ENCODE data around the gene SPAST.
"Not testable (repeated sequence)": the region's sequence is repeated elsewhere in the genome, so short reads cannot be mapped to it uniquely, and the experiment has no call there.

The SPAST gene

DNA sequence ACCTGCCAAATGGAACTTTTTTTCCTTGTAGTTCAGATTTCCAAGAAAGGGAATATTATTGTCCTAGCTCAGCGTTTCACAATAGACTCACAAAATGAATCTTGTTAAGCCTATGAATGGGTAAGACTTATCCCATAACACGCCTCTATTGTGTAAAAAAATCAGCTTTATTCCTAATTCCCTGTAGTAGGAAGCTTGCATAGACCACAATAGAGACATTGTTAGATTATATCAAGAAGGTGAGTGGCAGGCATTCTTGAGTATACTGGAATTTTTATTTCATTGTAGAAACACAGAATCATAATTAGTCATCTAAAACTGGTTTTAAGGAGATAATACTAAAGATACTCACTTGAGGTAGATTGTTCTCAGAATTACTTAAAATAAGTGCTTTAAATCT is 55.8 kb downstream of the SPAST start:
- no peak for FAIRE-seq
- TF ChIP-seq SPI1 (IDR thresholded peaks at IDR 0.05; ENCODE audit: low read depth, low read length) (no peak), POLR2AphosphoS5 (IDR thresholded peaks at IDR 0.05; ENCODE audit: low read depth, low read length) (no peak), PAX5 (IDR thresholded peaks at IDR 0.05; ENCODE audit: insufficient read depth, low read length, severe bottlenecking) (no peak), POU2F2 (IDR thresholded peaks at IDR 0.05; ENCODE audit: low read depth, low read length) (no peak), TAF1 (IDR thresholded peaks at IDR 0.05; ENCODE audit: low read depth, low read length) (no peak), POLR2A (IDR thresholded peaks at IDR 0.05; ENCODE audit: low read depth, low read length) (no peak)

DNA sequence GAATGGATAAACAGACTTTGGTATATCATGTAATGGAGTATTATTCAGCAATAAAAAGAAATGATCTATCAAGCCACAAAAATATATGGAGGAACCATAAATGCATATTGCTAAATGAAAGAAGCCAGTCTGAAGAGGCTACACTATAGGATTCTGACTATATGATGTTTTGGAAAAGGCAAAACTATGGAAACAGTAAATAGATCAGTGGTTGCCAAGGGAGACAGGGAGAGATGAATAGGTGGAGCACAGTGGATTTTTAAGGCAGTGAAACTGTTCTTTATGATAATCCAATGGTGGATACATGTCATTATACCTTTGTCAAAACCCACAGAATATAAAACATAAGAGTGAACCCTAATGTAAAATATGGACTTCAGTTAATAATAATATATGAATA is 61.3 kb downstream of the SPAST start:
- DNase-seq (ENCODE audit: insufficient read length, low spot score), result no peak
- FAIRE-seq, result no peak
- TF ChIP-seq PAX5 (IDR thresholded peaks at IDR 0.05; ENCODE audit: insufficient read depth, low read length, severe bottlenecking), result no peak
- no peak for TF ChIP-seq SPI1 (IDR thresholded peaks at IDR 0.05; ENCODE audit: low read depth, low read length)

More for the DNA sequence above, 55.8 kb downstream of the SPAST start:
- no peak for DNase-seq (ENCODE audit: insufficient read length, low spot score)

DNA sequence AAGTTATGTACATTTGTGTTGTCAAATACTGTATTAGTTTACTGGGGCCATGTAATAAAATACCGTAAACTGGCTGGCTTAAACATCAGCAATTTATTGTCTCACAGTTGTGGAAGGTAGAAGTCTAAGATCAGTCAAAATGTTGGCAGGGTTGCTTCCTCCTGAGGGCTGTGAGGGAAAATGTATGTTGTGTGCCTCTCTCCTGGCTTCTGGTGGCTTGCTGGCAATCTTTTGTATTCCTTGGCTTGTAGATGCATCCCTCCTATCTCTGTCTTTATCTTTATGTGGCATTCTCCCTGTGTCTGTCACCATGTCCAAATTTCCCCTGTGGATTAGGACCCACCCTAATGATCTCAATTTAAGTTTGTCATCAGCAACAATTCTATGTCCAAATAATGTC is 65.3 kb downstream of the SPAST start:
- no peak for TF ChIP-seq SPI1 (IDR thresholded peaks at IDR 0.05; ENCODE audit: low read depth, low read length)
- no peak for TF ChIP-seq TAF1 (IDR thresholded peaks at IDR 0.05; ENCODE audit: low read depth, low read length)
- TF ChIP-seq PAX5 (IDR thresholded peaks at IDR 0.05; ENCODE audit: insufficient read depth, low read length, severe bottlenecking), result no peak
- no peak for TF ChIP-seq POLR2AphosphoS5 (IDR thresholded peaks at IDR 0.05; ENCODE audit: low read depth, low read length)
- no peak for DNase-seq (ENCODE audit: insufficient read length, low spot score)
- FAIRE-seq, result no peak

DNA sequence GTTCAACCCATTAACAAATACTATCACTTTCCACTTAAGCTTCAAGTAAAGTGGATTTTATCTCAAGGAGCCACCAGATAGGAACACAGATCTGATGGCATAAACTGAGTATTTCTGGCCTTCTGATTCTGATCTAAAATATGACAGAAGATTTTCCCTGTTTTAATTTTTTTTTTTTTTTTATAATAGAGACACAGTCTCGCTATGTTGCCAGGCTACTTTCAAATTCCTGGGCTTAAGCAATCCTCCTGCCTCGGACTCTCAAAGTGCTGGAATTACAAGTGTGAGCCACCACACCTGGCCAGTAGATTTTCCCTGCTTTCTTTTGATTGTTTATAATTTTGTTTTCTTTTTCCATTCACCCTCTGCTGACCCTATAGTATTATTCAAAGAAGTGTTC is 65.7 kb downstream of the SPAST start:
- FAIRE-seq (no peak), DNase-seq (ENCODE audit: insufficient read length, low spot score) (no peak)
- TF ChIP-seq PAX5 (IDR thresholded peaks at IDR 0.05; ENCODE audit: insufficient read depth, low read length, severe bottlenecking), result no peak
- no peak for TF ChIP-seq POU2F2 (IDR thresholded peaks at IDR 0.05; ENCODE audit: low read depth, low read length)
- TF ChIP-seq POLR2A (IDR thresholded peaks at IDR 0.05; ENCODE audit: low read depth, low read length), result no peak
- no peak for TF ChIP-seq SPI1 (IDR thresholded peaks at IDR 0.05; ENCODE audit: low read depth, low read length)
- no peak for TF ChIP-seq TAF1 (IDR thresholded peaks at IDR 0.05; ENCODE audit: low read depth, low read length)
- no peak for TF ChIP-seq POLR2AphosphoS5 (IDR thresholded peaks at IDR 0.05; ENCODE audit: low read depth, low read length)

DNA sequence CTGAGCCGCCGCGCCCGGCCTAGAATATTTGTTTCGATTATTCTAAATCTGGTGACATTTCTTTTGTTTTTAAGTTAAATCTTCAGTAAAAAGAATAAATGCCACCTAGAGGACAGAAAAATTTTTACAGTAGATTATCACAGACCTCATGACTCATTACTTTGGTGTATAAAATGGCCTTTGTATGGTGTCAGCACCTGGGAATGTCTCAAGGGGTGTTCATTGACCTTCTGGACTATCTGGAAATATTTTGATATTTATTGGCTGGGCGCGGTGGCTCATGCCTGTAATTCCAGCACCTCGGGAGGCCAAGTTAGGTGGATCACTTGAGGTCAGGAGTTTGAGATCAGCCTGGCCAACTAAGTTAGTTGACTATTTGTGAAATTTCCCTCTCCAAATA is 72.1 kb downstream of the SPAST start:
- FAIRE-seq, result no peak
- DNase-seq (ENCODE audit: insufficient read length, low spot score), result peak; percentile 8
- TF ChIP-seq TAF1 (IDR thresholded peaks at IDR 0.05; ENCODE audit: low read depth, low read length), result no peak
- TF ChIP-seq POLR2AphosphoS5 (IDR thresholded peaks at IDR 0.05; ENCODE audit: low read depth, low read length), result no peak
- no peak for TF ChIP-seq POLR2A (IDR thresholded peaks at IDR 0.05; ENCODE audit: low read depth, low read length)
- TF ChIP-seq PAX5 (IDR thresholded peaks at IDR 0.05; ENCODE audit: insufficient read depth, low read length, severe bottlenecking), result no peak
- no peak for TF ChIP-seq SPI1 (IDR thresholded peaks at IDR 0.05; ENCODE audit: low read depth, low read length)
- TF ChIP-seq POU2F2 (IDR thresholded peaks at IDR 0.05; ENCODE audit: low read depth, low read length), result no peak

DNA sequence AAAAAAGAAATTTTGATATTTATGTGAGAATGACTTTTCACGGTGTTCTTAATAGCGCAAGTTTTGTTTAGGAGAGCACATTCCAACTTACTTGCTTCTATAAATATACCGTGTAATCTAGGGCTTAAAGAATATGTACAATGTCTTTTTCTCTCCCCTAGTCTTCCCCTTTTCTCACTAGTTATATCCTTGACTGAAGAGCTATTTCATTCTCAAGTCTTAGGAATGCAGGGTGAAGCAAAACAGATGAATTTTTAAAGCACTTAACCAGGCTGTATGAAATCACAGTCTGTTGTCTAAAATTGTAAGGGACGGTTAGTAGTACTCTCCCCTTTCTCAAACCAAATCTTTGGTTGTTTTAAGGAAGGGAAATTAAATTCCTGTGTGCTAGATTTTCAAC is 72.7 kb downstream of the SPAST start:
- TF ChIP-seq SPI1 (IDR thresholded peaks at IDR 0.05; ENCODE audit: low read depth, low read length), result no peak
- no peak for TF ChIP-seq POLR2AphosphoS5 (IDR thresholded peaks at IDR 0.05; ENCODE audit: low read depth, low read length)
- TF ChIP-seq TAF1 (IDR thresholded peaks at IDR 0.05; ENCODE audit: low read depth, low read length), result no peak
- TF ChIP-seq POU2F2 (IDR thresholded peaks at IDR 0.05; ENCODE audit: low read depth, low read length), result no peak
- TF ChIP-seq POLR2A (IDR thresholded peaks at IDR 0.05; ENCODE audit: low read depth, low read length), result no peak
- no peak for TF ChIP-seq PAX5 (IDR thresholded peaks at IDR 0.05; ENCODE audit: insufficient read depth, low read length, severe bottlenecking)
- DNase-seq (ENCODE audit: insufficient read length, low spot score) (no peak), FAIRE-seq (no peak)

DNA sequence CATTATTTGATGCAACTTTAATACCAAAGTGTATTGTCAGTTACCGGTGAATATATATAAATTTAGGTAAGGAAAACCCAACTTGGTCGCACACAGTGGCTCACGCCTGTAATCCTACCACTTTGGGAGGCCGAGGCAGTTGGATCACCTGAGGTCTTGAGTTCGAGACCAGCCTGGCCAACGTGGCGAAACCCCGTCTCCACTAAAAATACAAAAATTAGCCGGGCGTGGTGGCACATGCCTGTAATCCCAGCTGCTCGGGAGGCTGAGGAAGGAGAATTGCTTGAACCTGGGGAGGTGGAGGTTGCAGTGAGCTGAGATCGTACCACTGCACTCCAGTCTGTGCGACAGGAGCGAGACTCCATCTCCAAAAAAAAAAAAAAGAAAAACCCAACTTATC is 88.2 kb downstream of the SPAST start:
- FAIRE-seq; DNase-seq (ENCODE audit: insufficient read length, low spot score): not testable (repeated sequence)

DNA sequence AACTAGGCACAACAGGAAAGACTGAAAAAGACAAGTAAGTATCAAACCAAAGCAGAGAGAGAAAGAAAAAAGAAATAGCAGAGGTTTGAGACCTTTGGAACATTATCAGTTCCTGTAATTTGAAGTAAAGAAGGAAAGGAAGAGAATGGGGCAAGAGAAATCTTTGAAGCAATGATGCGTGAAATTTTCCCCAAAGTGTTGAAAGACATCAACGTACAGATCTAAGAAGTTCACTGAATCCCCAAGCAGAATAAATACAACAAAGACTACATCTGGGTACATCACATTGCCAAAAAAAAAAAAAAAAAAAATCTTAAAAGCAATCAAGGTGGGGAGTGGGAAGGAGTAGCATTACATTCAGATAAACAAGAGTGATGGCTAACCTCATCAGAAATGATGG is 96.3 kb downstream of the SPAST start:
- FAIRE-seq (no peak), DNase-seq (ENCODE audit: insufficient read length, low spot score) (no peak)
- no peak for TF ChIP-seq POU2F2 (IDR thresholded peaks at IDR 0.05; ENCODE audit: low read depth, low read length)
- no peak for TF ChIP-seq PAX5 (IDR thresholded peaks at IDR 0.05; ENCODE audit: insufficient read depth, low read length, severe bottlenecking)
- TF ChIP-seq POLR2AphosphoS5 (IDR thresholded peaks at IDR 0.05; ENCODE audit: low read depth, low read length), result no peak
- TF ChIP-seq POLR2A (IDR thresholded peaks at IDR 0.05; ENCODE audit: low read depth, low read length), result no peak
- no peak for TF ChIP-seq SPI1 (IDR thresholded peaks at IDR 0.05; ENCODE audit: low read depth, low read length)
- TF ChIP-seq TAF1 (IDR thresholded peaks at IDR 0.05; ENCODE audit: low read depth, low read length), result no peak

DNA sequence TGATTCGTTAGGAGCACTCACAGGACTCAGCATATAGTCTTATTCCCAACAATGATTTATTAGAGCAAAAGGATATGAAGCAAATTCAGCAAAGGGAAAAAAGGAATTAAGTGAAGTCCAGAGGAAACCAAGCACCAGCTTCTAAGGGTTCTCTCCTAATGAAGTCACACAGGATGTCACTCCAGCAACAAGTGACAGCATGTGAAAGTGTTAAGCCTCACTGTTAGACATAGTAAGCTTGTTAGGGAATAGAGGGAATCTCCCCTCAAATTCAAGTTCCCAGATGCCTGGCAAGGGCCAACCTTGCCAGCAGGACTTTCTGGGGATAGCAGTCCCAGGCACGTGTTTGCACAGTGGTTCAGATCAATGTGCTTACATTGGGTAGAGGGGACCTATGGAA is 97.9 kb downstream of the SPAST start:
- FAIRE-seq (no peak), DNase-seq (ENCODE audit: insufficient read length, low spot score) (no peak)
- TF ChIP-seq POU2F2 (IDR thresholded peaks at IDR 0.05; ENCODE audit: low read depth, low read length) (no peak), POLR2A (IDR thresholded peaks at IDR 0.05; ENCODE audit: low read depth, low read length) (no peak), TAF1 (IDR thresholded peaks at IDR 0.05; ENCODE audit: low read depth, low read length) (no peak), PAX5 (IDR thresholded peaks at IDR 0.05; ENCODE audit: insufficient read depth, low read length, severe bottlenecking) (no peak), POLR2AphosphoS5 (IDR thresholded peaks at IDR 0.05; ENCODE audit: low read depth, low read length) (no peak), SPI1 (IDR thresholded peaks at IDR 0.05; ENCODE audit: low read depth, low read length) (no peak)

DNA sequence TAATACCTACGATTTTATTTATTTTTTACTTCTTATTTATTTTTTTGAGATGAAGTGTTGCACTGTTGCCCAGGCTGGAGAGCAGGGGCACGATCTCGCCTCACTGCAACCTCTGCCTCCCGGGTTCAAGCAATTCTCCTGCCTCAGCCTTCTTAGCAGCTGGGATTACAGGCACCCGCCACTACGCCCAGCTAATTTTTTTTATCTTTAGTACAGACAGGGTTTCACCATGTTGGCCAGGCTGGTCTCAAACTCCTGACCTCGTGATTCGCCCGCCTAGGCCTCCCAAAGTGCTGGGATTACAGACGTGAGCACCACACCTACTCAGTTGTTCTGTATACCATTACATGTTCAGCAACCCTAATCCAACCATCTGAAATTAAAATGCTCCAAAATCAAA is 100.9 kb downstream of the SPAST start:
- DNase-seq (ENCODE audit: insufficient read length, low spot score); FAIRE-seq: not testable (repeated sequence)

DNA sequence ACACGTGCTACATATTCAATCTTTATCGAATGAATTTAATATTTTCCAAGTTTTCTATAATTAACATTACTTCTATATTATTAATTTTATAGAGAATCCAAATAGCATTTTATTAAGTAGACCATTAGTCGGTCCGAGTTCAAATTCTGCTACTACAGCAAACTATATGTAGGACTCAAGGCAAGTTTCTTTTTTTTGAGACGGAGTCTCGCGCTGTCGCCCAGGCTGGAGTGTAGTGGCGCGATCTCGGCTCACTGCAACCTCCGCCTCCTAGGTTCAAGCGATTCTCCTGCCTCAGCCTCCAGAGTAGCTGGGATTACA is 101.6 kb downstream of the SPAST start:
- not testable (repeated sequence) for FAIRE-seq; DNase-seq (ENCODE audit: insufficient read length, low spot score)

All from GM12891 (cell line).